DOHH2 (cell line): Measurements from ENCODE around the gene INHA.

Source experiments
- H3F3A ChIP-seq: fragments of 200-600 bp; sonication (generic), shearing (Covaris generic); 2 replicates; pipeline ENCODE4 v1.6.0; 2016; ENCODE audit warnings: antibody characterized with exemption, mild to moderate bottlenecking; ENCODE audit not compliant: control insufficient read depth, insufficient read depth
- H3K27ac ChIP-seq: fragments of 200-600 bp; sonication (generic); 2 replicates; pipeline ENCODE4 v1.5.1; 2014; ENCODE audit warnings: low read depth, mild to moderate bottlenecking, low read length, moderate library complexity
- H3K27me3 ChIP-seq: fragments of 200-600 bp; sonication (generic); 2 replicates; pipeline ENCODE4 v1.6.1; 2014; ENCODE audit warnings: mild to moderate bottlenecking, low read length, mixed read lengths; ENCODE audit not compliant: control insufficient read depth
- H3K36me3 ChIP-seq: fragments of 200-600 bp; sonication (generic); 2 replicates; pipeline ENCODE4 v1.6.1; 2014; ENCODE audit warnings: mild to moderate bottlenecking, low read length, moderate library complexity, mixed read lengths; ENCODE audit not compliant: control insufficient read depth
- H3K4me1 ChIP-seq: fragments of 200-600 bp; sonication (generic); 2 replicates; pipeline ENCODE4 v1.6.1; 2014; ENCODE audit warnings: mild to moderate bottlenecking, low read length, mixed read lengths; ENCODE audit not compliant: control insufficient read depth
- H3K4me2 ChIP-seq: fragments of 200-600 bp; sonication (generic); 2 replicates; pipeline ENCODE4 v1.6.0; 2014; ENCODE audit warnings: mild to moderate bottlenecking, low read length, moderate library complexity
- H3K4me3 ChIP-seq: fragments of 200-600 bp; sonication (generic); 2 replicates; pipeline ENCODE4 v1.5.1; 2014; ENCODE audit warnings: mild to moderate bottlenecking, low read length, mixed read lengths
- H3K79me2 ChIP-seq: fragments of 200-600 bp; sonication (generic); 2 replicates; pipeline ENCODE4 v1.6.1; 2014; ENCODE audit warnings: mild to moderate bottlenecking, low read length, mixed read lengths; ENCODE audit not compliant: control insufficient read depth
- H3K9me2 ChIP-seq: fragments of 200-600 bp; sonication (generic); replicated peaks from 2 replicates; pipeline ENCODE4 v1.6.1; 2014; ENCODE audit warnings: mild to moderate bottlenecking, low read length, mixed read lengths; ENCODE audit not compliant: control insufficient read depth
- H3K9me3 ChIP-seq: fragments of 200-600 bp; sonication (generic); 2 replicates; pipeline ENCODE4 v1.6.1; 2014; ENCODE audit warnings: antibody characterized with exemption, low read length, mixed read lengths; ENCODE audit not compliant: control insufficient read depth, insufficient read depth
- H4K20me1 ChIP-seq: fragments of 200-600 bp; sonication (generic); 2 replicates; pipeline ENCODE4 v1.6.0; 2014; ENCODE audit warnings: low read depth, mild to moderate bottlenecking, antibody characterized with exemption, low read length, moderate library complexity; ENCODE audit not compliant: control insufficient read depth, insufficient read depth
- CTCF ChIP-seq: fragments of 200-600 bp; sonication (generic); IDR thresholded peaks from one replicate; pipeline ENCODE4 v1.5.1; 2014; ENCODE audit warnings: antibody characterized with exemption, mild to moderate bottlenecking, low read depth, low read length; ENCODE audit not compliant: poor library complexity, severe bottlenecking
- EZH2phosphoT487 ChIP-seq: fragments of 200-600 bp; sonication (generic); IDR thresholded peaks from 2 replicates; pipeline ENCODE4 v1.6.1; 2017; ENCODE audit warnings: borderline replicate concordance, mild to moderate bottlenecking, antibody characterized with exemption, low read length, moderate library complexity, mixed read lengths

INHA gene

GRCh38 chr2:219603771-219604170, 31.7 kb downstream of the INHA start:
- TF ChIP-seq CTCF = no peak
- no peak for TF ChIP-seq EZH2phosphoT487
- H3K4me2 ChIP-seq = no peak overlapping the region
- no peaks in the 10 kb centered on the region for H4K20me1 ChIP-seq
- peaks cover 5% of the 10 kb centered on the region; the same call in 1 of the 2 replicates for H3K4me1 ChIP-seq
- H3K9me3 ChIP-seq = no peaks in the 10 kb centered on the region
- no peak overlapping the region for H3K4me3 ChIP-seq
- H3K36me3 ChIP-seq = peaks cover 3% of the 10 kb centered on the region; the same call in 1 of the 2 replicates
- no peaks in the 10 kb centered on the region for H3K9me2 ChIP-seq
- no peaks in the 10 kb centered on the region for H3F3A ChIP-seq
- H3K27me3 ChIP-seq = no peaks in the 10 kb centered on the region
- H3K79me2 ChIP-seq = no peaks in the 10 kb centered on the region
- no peak overlapping the region for H3K27ac ChIP-seq

GRCh38 chr2:219605607-219605954, 33.5 kb downstream of the INHA start:
- H3K36me3 ChIP-seq = peaks cover 3% of the 10 kb centered on the region; the same call in 1 of the 2 replicates

GRCh38 chr2:219607931-219608330, 35.8 kb downstream of the INHA start:
- Histone ChIP-seq H3K4me2 (no peak overlapping the region), H3K36me3 (no peaks in the 10 kb centered on the region; the same call in 1 of the 2 replicates), H3K27me3 (no peaks in the 10 kb centered on the region), H3K79me2 (no peaks in the 10 kb centered on the region), H4K20me1 (no peaks in the 10 kb centered on the region), H3K4me1 (0 out of 2 replicates have a peak, but pooled peaks cover 5% of the 10 kb centered on the region), H3K4me3 (no peak overlapping the region), H3K9me2 (no peaks in the 10 kb centered on the region), H3K9me3 (no peaks in the 10 kb centered on the region), H3F3A (no peaks in the 10 kb centered on the region), H3K27ac (no peak overlapping the region)
- no peak for TF ChIP-seq EZH2phosphoT487
- TF ChIP-seq CTCF = no peak

More at GRCh38 chr2:219605607-219605954, 33.5 kb downstream of the INHA start:
- H3K9me3 ChIP-seq = no peaks in the 10 kb centered on the region
- no peak overlapping the region for H3K27ac ChIP-seq
- no peaks in the 10 kb centered on the region for H4K20me1 ChIP-seq
- TF ChIP-seq CTCF (no peak), EZH2phosphoT487 (no peak)
- H3F3A ChIP-seq = no peaks in the 10 kb centered on the region
- 0 out of 2 replicates have a peak, but pooled peaks cover 5% of the 10 kb centered on the region for H3K4me1 ChIP-seq
- no peaks in the 10 kb centered on the region for H3K27me3 ChIP-seq
- H3K4me3 ChIP-seq = no peak overlapping the region
- no peaks in the 10 kb centered on the region for H3K9me2 ChIP-seq
- H3K4me2 ChIP-seq = no peak overlapping the region
- no peaks in the 10 kb centered on the region for H3K79me2 ChIP-seq
